ENCODE measurements around the gene LIN28B. TPM values are rescaled to one million over a fixed set of nuclear protein-coding genes. Genes with fewer than 3 reads are reported as not detected.
"Not testable (repeated sequence)": the region's sequence is repeated elsewhere in the genome, so short reads cannot be mapped to it uniquely, and the experiment has no call there.

The LIN28B gene
- total RNA-seq, 1 experiment from 2014 or later = 21.6 TPM

GRCh38 chr6:104986625-104987024 lies 29.7 kb downstream of the LIN28B start:
- Histone ChIP-seq H3K4me1 (ENCODE audit: insufficient read depth, low read length, poor library complexity, severe bottlenecking) (no peaks in the 10 kb centered on the region), H3K36me3 (ENCODE audit: insufficient read depth, low read length, poor library complexity, severe bottlenecking) (no peaks in the 10 kb centered on the region), H3K27ac (ENCODE audit: low read depth, low read length, poor library complexity, severe bottlenecking) (no peak overlapping the region), H3K9me3 (ENCODE audit: low read depth, low read length, poor library complexity, severe bottlenecking) (no peaks in the 10 kb centered on the region), H3K27me3 (replicated peaks; ENCODE audit: insufficient read depth, low read depth, low read length, poor library complexity) (no peaks in the 10 kb centered on the region), H3K4me3 (ENCODE audit: low read depth, low read length, poor library complexity, severe bottlenecking) (no peak overlapping the region)
- DNase-seq (ENCODE audit: low spot score) = no peak
- no TSS peak for BruUV-seq (replicated peaks)
- POLR2A ChIA-PET (ENCODE audit: low non-redundant PET) = no interaction called here
- CTCF ChIA-PET = no interaction called here
- intact Hi-C loops (cut with micrococcal nuclease; ENCODE audit: unreplicated experiment) = no loop called here
- no peak for TF ChIP-seq EZH2 (IDR thresholded peaks at IDR 0.05; ENCODE audit: borderline replicate concordance, low read depth, low read length, poor library complexity, severe bottlenecking)
- TF ChIP-seq, protein P1, sequence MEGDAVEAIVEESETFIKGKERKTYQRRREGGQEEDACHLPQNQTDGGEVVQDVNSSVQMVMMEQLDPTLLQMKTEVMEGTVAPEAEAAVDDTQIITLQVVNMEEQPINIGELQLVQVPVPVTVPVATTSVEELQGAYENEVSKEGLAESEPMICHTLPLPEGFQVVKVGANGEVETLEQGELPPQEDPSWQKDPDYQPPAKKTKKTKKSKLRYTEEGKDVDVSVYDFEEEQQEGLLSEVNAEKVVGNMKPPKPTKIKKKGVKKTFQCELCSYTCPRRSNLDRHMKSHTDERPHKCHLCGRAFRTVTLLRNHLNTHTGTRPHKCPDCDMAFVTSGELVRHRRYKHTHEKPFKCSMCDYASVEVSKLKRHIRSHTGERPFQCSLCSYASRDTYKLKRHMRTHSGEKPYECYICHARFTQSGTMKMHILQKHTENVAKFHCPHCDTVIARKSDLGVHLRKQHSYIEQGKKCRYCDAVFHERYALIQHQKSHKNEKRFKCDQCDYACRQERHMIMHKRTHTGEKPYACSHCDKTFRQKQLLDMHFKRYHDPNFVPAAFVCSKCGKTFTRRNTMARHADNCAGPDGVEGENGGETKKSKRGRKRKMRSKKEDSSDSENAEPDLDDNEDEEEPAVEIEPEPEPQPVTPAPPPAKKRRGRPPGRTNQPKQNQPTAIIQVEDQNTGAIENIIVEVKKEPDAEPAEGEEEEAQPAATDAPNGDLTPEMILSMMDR (conservative IDR thresholded peaks at IDR 0.05; ENCODE audit: low read depth, low read length) = no peak

GRCh38 chr6:104987218-104987617 lies 30.3 kb downstream of the LIN28B start:
- TF ChIP-seq, protein P1 (conservative IDR thresholded peaks at IDR 0.05; ENCODE audit: low read depth, low read length) = no peak
- TF ChIP-seq EZH2 (IDR thresholded peaks at IDR 0.05; ENCODE audit: borderline replicate concordance, low read depth, low read length, poor library complexity, severe bottlenecking) = no peak
- intact Hi-C loops (cut with micrococcal nuclease; ENCODE audit: unreplicated experiment) = no loop called here
- no peak overlapping the region for H3K4me3 ChIP-seq (ENCODE audit: low read depth, low read length, poor library complexity, severe bottlenecking)
- no TSS peak for BruUV-seq (replicated peaks)
- no peaks in the 10 kb centered on the region for H3K4me1 ChIP-seq (ENCODE audit: insufficient read depth, low read length, poor library complexity, severe bottlenecking)
- DNase-seq (ENCODE audit: low spot score) = no peak
- H3K9me3 ChIP-seq (ENCODE audit: low read depth, low read length, poor library complexity, severe bottlenecking) = no peaks in the 10 kb centered on the region
- POLR2A ChIA-PET (ENCODE audit: low non-redundant PET) = no interaction called here
- CTCF ChIA-PET = no interaction called here
- no peaks in the 10 kb centered on the region for H3K36me3 ChIP-seq (ENCODE audit: insufficient read depth, low read length, poor library complexity, severe bottlenecking)
- no peak overlapping the region for H3K27ac ChIP-seq (ENCODE audit: low read depth, low read length, poor library complexity, severe bottlenecking)
- H3K27me3 ChIP-seq (replicated peaks; ENCODE audit: insufficient read depth, low read depth, low read length, poor library complexity) = no peaks in the 10 kb centered on the region

DNA sequence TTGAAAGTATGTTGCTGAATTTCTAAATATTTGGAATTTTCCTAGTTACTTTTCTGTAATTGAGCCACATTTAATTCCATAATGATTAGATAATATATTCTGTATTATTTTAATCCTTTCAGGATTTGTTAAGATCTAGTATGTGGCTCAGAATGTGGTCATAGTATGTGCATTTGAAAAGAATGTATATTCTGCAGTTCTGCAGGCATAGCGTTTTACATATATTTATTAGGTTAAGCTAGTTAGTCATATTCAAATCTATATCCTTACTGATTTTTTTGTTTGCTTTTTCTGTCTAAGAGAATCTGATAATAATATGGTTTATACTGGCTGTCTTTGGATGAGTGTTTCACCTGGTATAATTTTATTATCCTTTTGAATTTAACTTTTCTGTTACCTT lies 33.2 kb downstream of the LIN28B start:
- H3K9me3 ChIP-seq (ENCODE audit: low read depth, low read length, poor library complexity, severe bottlenecking) = no peaks in the 10 kb centered on the region
- H3K4me3 ChIP-seq (ENCODE audit: low read depth, low read length, poor library complexity, severe bottlenecking) = no peak overlapping the region
- POLR2A ChIA-PET (ENCODE audit: low non-redundant PET) = no interaction called here
- H3K27ac ChIP-seq (ENCODE audit: low read depth, low read length, poor library complexity, severe bottlenecking) = no peak overlapping the region
- TF ChIP-seq, protein P1 (conservative IDR thresholded peaks at IDR 0.05; ENCODE audit: low read depth, low read length) = no peak
- TF ChIP-seq EZH2 (IDR thresholded peaks at IDR 0.05; ENCODE audit: borderline replicate concordance, low read depth, low read length, poor library complexity, severe bottlenecking) = no peak
- no peaks in the 10 kb centered on the region for H3K36me3 ChIP-seq (ENCODE audit: insufficient read depth, low read length, poor library complexity, severe bottlenecking)
- CTCF ChIA-PET = no interaction called here
- BruUV-seq (replicated peaks) = no TSS peak
- intact Hi-C loops (cut with micrococcal nuclease; ENCODE audit: unreplicated experiment) = no loop called here
- no peaks in the 10 kb centered on the region for H3K4me1 ChIP-seq (ENCODE audit: insufficient read depth, low read length, poor library complexity, severe bottlenecking)
- H3K27me3 ChIP-seq (replicated peaks; ENCODE audit: insufficient read depth, low read depth, low read length, poor library complexity) = no peaks in the 10 kb centered on the region
- DNase-seq (ENCODE audit: low spot score) = no peak

DNA sequence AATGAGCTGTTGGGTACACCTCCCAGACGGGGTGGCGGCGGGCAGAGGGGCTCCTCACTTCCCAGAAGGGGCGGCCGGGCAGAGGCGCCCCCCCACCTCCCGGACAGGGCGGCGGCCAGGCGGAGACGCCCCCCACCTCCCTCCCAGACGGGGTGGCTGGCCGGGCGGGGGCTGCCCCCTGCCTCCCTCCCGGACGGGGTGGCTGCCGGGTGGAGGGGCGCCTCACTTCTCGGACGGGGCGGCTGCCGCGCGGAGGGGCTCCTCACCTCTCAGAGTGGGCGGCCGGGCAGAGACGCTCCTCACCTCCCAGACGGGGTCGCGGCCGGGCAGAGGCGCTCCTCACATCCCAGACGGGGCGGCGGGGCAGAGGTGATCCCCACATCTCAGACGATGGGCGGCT lies 34.2 kb downstream of the LIN28B start:
- intact Hi-C loops (cut with micrococcal nuclease; ENCODE audit: unreplicated experiment); H3K27ac ChIP-seq (ENCODE audit: low read depth, low read length, poor library complexity, severe bottlenecking); POLR2A ChIA-PET (ENCODE audit: low non-redundant PET); CTCF ChIA-PET; H3K27me3 ChIP-seq (replicated peaks; ENCODE audit: insufficient read depth, low read depth, low read length, poor library complexity); H3K4me3 ChIP-seq (ENCODE audit: low read depth, low read length, poor library complexity, severe bottlenecking); H3K9me3 ChIP-seq (ENCODE audit: low read depth, low read length, poor library complexity, severe bottlenecking); BruUV-seq (replicated peaks); H3K36me3 ChIP-seq (ENCODE audit: insufficient read depth, low read length, poor library complexity, severe bottlenecking); DNase-seq (ENCODE audit: low spot score); H3K4me1 ChIP-seq (ENCODE audit: insufficient read depth, low read length, poor library complexity, severe bottlenecking): not testable (repeated sequence)

GRCh38 chr6:104993576-104993975 lies 36.7 kb downstream of the LIN28B start:
- POLR2A ChIA-PET (ENCODE audit: low non-redundant PET); BruUV-seq (replicated peaks); intact Hi-C loops (cut with micrococcal nuclease; ENCODE audit: unreplicated experiment): not testable (repeated sequence)

More at GRCh38 chr6:104993576-104993975, 36.7 kb downstream of the LIN28B start:
- H3K27me3 ChIP-seq (replicated peaks; ENCODE audit: insufficient read depth, low read depth, low read length, poor library complexity); H3K4me3 ChIP-seq (ENCODE audit: low read depth, low read length, poor library complexity, severe bottlenecking); H3K36me3 ChIP-seq (ENCODE audit: insufficient read depth, low read length, poor library complexity, severe bottlenecking); H3K4me1 ChIP-seq (ENCODE audit: insufficient read depth, low read length, poor library complexity, severe bottlenecking); H3K27ac ChIP-seq (ENCODE audit: low read depth, low read length, poor library complexity, severe bottlenecking); DNase-seq (ENCODE audit: low spot score); H3K9me3 ChIP-seq (ENCODE audit: low read depth, low read length, poor library complexity, severe bottlenecking); CTCF ChIA-PET: not testable (repeated sequence)
